Stimulated activated effector memory CD8-positive, alpha-beta T cell treated with anti-CD3 and anti-CD28 coated beads, Interleukin-12 subunit alpha, Interleukin-12 subunit beta, amount 100 ng/mL, for 72 hours (primary cell): ENCODE results near the gene MFRP.

Experiments
- ATAC-seq: fragments of 150-1000 bp; cut with Tn5 transposase; 2 replicates; pipeline ENCODE4 v1.10.0; 2021
- DNase-seq, 2 donors: peaks; one replicate each; pipeline ENCODE4 v3.0.0; 2021 to 2022; ENCODE audit warnings: low spot score in 2 of 2
- H3K27ac Mint-ChIP-seq: one replicate; pipeline ENCODE4 v1.8.0; 2022; ENCODE audit warnings: mild to moderate bottlenecking, mixed read lengths
- H3K36me3 Mint-ChIP-seq: one replicate; pipeline ENCODE4 v1.8.0; 2022; ENCODE audit warnings: mild to moderate bottlenecking, mixed read lengths
- H3K4me1 Mint-ChIP-seq: one replicate; pipeline ENCODE4 v1.8.0; 2022; ENCODE audit warnings: mixed read lengths
- H3K4me3 Mint-ChIP-seq: one replicate; pipeline ENCODE4 v1.8.0; 2022; ENCODE audit warnings: mild to moderate bottlenecking, mixed read lengths
- H3K9me3 Mint-ChIP-seq: one replicate; pipeline ENCODE4 v1.8.0; 2022; ENCODE audit warnings: mixed read lengths

Gene MFRP

DNA sequence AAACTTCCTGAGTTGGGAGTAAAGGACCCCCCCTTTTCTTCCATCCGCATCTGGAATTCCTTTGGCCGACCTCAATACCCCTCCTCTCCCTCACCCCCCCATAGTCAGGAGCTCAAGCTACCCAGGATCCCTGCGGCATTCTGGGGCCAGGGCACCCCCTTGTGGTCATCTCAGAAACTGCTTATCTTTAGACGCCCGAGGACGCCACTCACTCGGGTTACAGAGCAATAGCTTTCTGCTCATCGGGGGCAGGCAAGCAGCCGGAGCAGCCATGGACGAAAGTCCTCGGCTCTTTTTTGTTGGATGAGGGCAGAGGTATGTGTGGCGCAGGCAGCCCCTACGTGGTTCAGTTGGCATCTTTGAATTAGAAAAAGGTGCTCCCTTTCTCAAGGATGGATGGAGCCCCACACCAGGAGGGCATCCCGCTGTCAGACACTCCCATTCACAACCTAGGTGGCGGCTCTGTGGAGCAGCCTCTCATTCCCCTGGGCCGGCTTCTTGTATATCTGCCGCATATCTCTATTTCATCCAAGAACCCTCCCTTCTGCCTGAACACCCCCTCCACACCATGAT, 8.1 kb downstream of the MFRP start:
- ATAC-seq (peak; percentile 44), DNase-seq (peak; percentile 57 to 88)
- H3K9me3 Mint-ChIP-seq, result no peaks in the 10 kb centered on the region
- no peak overlapping the region for H3K4me3 Mint-ChIP-seq
- H3K4me1 Mint-ChIP-seq, result peaks cover 45% of the 10 kb centered on the region
- H3K36me3 Mint-ChIP-seq, result peaks cover 26% of the 10 kb centered on the region
- H3K27ac Mint-ChIP-seq, result no peak overlapping the region

DNA sequence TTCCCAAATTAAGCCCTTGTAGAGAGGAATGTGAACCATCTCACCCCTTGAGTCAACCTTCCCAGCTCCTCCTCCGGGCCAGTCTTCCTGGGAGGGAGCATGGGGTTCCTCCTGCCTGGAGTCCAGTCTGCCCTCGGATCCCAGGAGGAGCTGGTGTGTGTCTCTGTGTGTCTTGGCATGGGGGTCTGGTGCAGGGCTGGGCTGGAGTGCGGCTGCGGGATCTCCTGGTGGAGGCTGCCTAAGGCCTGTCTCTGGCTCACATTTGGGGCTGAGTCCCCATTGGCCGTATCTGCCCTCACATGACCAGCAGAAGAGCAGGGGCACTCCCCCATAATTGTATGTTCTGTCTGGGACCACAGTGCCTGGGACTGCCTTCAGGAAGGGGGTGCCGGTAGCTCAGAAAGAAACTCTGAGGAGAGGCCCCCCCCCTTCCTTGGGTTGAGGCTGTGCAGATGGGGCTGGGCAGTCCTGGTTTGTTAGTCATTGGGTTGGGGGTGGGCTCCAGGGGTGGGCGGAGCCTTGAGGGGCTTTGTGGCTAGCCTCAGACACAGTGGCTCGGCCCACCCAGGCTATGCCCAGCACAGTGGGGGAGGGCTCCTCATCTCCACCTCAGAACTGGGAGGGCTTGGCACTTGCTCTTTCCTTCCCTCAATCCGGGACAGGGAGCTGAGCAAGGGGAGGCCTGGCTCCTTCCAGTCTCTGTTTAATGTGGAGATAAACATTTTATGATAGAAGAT, 8.8 kb downstream of the MFRP start:
- no peak for ATAC-seq
- H3K27ac Mint-ChIP-seq, result no peak overlapping the region

DNA sequence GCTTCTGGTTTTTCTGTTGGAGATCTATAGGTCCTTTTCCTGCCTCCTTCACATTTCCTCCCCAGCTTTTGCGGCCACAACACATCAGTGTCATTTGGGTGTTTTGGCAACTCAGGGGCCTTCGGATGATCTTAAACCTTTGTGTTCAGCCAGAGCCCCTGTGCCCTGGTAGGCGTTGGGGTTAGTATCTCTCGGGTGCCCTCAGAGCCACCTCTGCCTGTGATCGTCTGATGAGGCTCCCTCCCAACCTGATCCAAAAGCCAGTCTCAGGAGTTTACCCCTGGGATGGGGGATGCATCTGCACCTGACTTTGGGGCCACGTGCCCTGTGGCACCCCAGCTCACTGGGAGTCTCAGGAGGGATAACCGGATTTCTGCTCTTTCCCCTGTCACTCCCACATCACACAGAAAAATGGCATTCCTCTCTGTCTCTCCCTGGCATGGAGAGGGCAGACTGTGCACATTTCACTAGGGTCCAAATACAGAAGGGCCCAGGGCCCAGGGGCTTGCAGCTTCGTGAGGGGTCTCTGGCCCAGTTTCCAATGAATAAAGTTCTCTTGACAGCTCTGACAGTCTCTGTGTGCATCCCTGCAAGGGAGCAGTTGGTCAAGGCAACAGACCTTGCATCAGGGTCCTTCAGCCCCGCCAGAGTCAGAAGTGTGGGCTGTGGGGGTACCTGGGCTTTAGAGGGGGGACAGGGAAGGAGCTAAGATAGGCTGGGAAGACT, 9.6 kb downstream of the MFRP start:
- Mint-ChIP-seq H3K27ac (no peak overlapping the region), H3K4me3 (peak overlapping the region; percentile 97), H3K9me3 (no peaks in the 10 kb centered on the region), H3K36me3 (peaks cover 26% of the 10 kb centered on the region), H3K4me1 (peaks cover 53% of the 10 kb centered on the region)
- ATAC-seq (no peak), DNase-seq (no peak)

More for the DNA sequence above, 8.8 kb downstream of the MFRP start:
- no peaks in the 10 kb centered on the region for H3K9me3 Mint-ChIP-seq
- peaks cover 26% of the 10 kb centered on the region for H3K36me3 Mint-ChIP-seq
- no peak overlapping the region for H3K4me3 Mint-ChIP-seq
- peaks cover 50% of the 10 kb centered on the region for H3K4me1 Mint-ChIP-seq
- no peak for DNase-seq

DNA sequence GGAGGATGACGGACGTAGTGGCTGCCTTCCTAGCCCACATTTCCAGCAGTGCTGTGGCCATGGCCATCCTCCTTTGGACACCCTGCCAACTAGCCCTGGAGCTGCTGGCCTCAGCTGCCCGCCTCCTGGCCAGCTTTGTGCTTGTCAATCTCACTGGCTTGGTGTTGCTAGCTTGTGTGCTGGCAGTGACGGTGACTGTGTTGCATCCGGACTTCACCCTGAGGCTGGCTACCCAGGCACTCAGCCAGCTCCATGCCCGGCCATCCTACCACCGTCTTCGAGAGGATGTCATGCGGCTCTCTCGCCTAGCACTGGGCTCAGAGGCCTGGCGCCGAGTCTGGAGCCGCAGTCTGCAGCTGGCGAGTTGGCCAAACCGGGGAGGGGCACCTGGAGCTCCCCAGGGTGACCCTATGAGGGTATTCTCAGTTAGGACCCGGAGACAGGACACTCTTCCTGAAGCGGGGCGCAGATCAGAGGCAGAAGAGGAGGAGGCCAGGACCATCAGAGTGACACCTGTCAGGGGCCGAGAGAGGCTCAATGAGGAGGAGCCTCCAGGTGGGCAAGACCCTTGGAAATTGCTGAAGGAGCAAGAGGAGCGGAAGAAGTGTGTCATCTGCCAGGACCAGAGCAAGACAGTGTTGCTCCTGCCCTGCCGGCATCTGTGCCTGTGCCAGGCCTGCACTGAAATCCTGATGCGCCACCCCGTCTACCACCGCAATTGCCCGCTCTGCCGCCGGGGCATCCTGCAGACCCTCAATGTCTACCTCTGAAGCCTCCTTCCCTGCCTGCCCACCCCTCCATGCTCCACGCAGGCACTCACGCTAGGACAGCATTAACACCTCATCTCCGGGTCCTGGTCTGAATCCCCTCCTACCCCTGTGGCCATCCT, 10.6 kb downstream of the MFRP start:
- H3K36me3 Mint-ChIP-seq, result peaks cover 26% of the 10 kb centered on the region
- H3K9me3 Mint-ChIP-seq, result no peaks in the 10 kb centered on the region
- H3K4me3 Mint-ChIP-seq, result peak overlapping the region; percentile 97
- peak overlapping the region; percentile 98 for H3K27ac Mint-ChIP-seq
- H3K4me1 Mint-ChIP-seq, result peaks cover 48% of the 10 kb centered on the region
- DNase-seq, result no peak
- ATAC-seq, result no peak

DNA sequence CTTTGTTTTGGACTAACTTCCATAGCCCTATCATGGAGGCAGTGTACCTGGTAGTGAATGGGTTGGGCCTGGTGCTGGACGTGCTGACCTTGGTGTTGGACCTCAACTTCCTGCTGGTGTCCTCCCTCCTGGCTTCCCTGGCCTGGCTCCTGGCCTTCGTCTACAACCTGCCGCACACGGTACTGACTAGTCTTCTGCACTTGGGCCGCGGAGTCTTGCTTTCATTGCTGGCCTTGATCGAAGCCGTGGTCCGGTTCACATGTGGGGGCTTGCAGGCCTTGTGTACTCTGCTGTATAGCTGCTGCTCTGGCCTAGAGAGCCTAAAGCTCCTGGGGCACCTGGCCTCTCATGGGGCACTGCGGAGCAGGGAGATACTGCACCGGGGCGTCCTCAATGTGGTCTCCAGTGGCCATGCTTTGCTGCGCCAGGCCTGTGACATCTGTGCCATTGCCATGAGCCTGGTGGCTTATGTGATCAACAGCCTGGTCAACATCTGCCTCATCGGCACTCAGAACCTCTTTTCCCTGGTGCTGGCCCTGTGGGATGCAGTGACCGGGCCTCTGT, 11.3 kb downstream of the MFRP start:
- Mint-ChIP-seq H3K36me3 (peaks cover 26% of the 10 kb centered on the region), H3K27ac (peak overlapping the region; percentile 98)

DNA sequence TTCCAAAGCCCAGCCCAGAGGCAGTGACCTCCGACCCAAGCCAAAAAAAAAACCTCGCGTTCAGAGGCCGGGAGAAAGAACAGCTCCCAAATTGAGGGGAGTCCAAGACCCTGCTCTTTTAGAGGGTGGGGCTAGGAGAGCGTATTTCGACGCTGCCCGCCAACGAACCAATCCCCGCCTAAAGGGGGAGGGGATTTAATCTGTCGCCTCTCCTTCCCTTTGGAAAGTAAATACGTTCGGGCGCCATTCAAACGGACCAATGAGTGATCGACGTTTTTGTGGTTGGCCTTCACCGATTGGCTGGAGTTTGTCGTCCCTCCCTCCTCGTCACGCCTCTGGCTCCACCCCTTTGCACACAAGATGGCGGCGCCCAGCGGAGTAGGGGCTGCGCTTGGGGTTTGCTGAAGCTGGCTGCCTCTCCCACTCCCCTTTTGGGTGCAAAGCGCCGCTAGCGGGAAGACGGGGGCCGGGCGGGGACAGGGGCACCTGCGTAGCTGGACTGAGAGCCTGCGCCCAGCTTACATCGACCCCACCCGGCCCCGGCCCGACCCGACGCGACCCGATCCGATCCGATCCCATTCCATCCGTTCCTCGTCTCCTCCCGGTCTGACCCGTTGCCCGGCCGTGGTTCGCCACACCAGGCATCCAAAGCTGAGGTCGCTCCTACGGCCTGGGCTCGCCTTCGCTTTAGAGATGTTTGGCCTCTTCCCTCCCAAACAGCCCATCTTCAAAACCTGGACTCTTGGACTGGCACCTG, 12.2 kb downstream of the MFRP start, which contains the start of gene RNF26:
Gene RNF26 (plus strand): TSS at position 354 of the 757 bp plus-strand sequence. CDS start 596 bp downstream, outside the sequence.
- ATAC-seq, result peak; percentile 94
- Mint-ChIP-seq H3K4me1 (peaks cover 43% of the 10 kb centered on the region), H3K4me3 (peak within 1 kb of the TSS; percentile 97), H3K36me3 (peaks cover 26% of the 10 kb centered on the region), H3K9me3 (no peaks in the 10 kb centered on the region), H3K27ac (peak within 1 kb of the TSS; percentile 98)
- DNase-seq, result peak; percentile 82 to 95

More for the DNA sequence above, 11.3 kb downstream of the MFRP start:
- no peak for DNase-seq
- Mint-ChIP-seq H3K4me1 (peaks cover 45% of the 10 kb centered on the region), H3K4me3 (peak overlapping the region; percentile 97), H3K9me3 (no peaks in the 10 kb centered on the region)
- no peak for ATAC-seq

DNA sequence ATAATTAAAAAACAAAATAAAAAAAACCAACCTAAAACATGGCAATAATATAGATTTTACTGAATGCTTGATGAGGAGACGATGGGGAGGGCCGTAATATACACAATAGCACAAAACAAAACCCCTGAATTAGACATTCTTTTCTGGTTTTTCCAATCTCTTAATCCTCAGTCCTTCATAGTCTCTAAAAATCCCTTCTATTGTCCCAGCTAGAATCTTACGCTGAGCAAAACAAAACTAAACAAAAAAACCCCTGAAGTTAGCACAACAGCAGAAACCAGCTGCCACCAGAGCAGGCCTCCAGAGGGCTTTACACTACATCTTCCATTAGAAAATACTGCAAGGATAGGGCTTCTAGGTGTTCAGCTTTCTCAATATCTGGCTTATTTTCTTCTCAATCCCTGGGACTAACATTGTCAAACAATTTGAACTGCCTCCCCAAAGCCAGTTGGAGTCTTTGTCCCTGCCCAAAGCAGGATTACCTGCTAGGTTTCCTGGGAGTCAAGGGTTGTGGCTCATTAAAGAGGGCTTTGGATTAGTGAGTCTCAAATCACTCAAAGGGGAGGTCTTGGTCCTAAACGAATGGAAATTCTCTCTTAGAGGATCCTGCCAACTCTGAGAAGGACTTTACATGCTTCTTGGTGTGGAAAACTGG, 14.3 kb downstream of the MFRP start:
- peak overlapping the region; percentile 97 for H3K4me3 Mint-ChIP-seq
- peaks cover 21% of the 10 kb centered on the region for H3K36me3 Mint-ChIP-seq
- H3K4me1 Mint-ChIP-seq, result peaks cover 33% of the 10 kb centered on the region
- ATAC-seq, result no peak
- no peaks in the 10 kb centered on the region for H3K9me3 Mint-ChIP-seq
- H3K27ac Mint-ChIP-seq, result peak overlapping the region; percentile 15
- DNase-seq, result no peak

DNA sequence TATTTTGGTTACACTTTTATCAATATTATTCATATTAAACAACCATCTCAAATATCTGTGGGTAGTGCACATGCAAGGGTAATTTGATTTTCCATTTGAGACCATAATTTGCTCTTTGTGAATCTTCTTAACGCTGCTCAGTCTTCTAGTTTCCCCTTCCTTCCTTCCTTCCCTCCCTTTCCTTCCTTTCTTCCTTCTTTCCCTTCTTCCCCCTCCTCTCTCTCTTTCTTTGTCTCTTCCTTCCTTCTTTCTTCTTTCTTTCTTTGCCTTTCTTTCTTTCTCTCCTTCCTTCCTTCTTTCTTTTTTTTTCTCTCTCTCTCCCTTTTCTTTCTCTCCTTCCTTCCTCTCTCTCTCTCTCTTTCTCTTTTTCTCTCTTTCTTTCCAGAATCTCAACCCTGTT, 16.3 kb downstream of the MFRP start:
- peaks cover 15% of the 10 kb centered on the region for H3K4me1 Mint-ChIP-seq
- DNase-seq (no peak), ATAC-seq (no peak)
- no peak overlapping the region for H3K27ac Mint-ChIP-seq
- H3K4me3 Mint-ChIP-seq, result no peak overlapping the region
- no peaks in the 10 kb centered on the region for H3K9me3 Mint-ChIP-seq
- peaks cover 16% of the 10 kb centered on the region for H3K36me3 Mint-ChIP-seq

DNA sequence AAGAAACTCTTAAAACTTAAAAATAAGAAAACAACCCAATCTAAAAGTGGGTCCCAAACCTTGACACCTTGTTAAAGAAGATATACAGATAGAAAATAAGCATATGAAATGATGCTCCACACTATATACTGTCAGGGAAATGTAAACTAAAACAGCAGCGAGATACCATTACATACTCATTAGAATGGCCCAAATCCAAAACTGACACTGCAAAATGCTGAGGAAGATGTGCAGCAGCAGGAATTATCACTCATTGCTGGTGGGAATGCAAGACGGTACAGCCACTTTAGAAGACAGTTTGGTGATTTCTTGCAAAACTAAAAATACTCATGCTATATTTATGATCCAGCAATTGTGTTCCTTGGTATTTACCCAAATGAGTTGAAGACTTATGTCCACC, 17.2 kb downstream of the MFRP start:
- Mint-ChIP-seq H3K36me3 (peaks cover 8% of the 10 kb centered on the region), H3K9me3 (no peaks in the 10 kb centered on the region), H3K27ac (no peak overlapping the region), H3K4me1 (peaks cover 8% of the 10 kb centered on the region), H3K4me3 (no peak overlapping the region)
- ATAC-seq (no peak), DNase-seq (no peak)

DNA sequence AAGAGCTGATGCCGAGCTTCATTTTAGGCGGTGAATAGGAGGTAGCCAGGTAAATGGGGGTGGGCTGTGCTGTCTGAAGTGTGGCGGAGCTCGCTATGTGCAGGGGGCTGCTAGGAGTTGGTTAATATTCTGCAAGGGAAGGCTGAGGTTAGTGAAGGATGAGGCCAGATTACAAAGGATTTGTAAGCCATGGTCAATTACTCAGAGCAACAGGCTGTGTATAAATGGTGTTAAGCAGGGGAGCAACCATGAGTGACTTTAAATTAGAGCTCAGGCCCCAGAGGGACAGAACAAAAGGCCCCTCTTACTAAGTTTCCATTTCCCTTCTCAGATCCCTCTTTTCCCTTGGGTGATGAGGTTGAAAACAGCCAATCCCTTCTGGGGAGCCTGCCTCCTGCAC, 22.3 kb downstream of the MFRP start:
- no peak overlapping the region for H3K4me3 Mint-ChIP-seq
- H3K27ac Mint-ChIP-seq, result no peak overlapping the region
- no peaks in the 10 kb centered on the region for H3K9me3 Mint-ChIP-seq

DNA sequence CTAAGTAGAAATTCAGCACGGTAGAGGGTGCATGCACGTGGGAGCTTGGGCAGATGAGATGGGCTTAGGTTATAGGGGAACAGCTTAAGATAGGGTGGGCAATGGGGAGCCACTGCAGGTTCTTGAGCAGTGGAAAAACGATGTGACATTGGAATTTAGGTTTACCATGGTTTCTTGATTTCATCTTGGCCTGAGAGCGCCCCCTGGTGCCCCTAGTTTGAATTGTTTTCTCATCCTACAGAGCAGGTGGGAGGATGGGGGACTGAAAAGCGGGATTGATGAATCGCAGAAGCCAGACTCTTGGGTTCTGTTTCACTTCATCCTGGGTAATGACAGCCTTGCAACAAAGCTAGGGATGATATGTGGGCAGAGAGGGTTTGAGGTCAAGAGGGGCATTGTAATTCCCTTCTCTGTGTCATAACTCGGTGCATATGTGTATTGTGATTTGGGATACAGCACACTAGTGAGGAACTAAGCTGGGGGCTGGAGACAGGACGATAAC, 22.9 kb downstream of the MFRP start:
- no peak for ATAC-seq
- peaks cover 5% of the 10 kb centered on the region for H3K36me3 Mint-ChIP-seq
- no peaks in the 10 kb centered on the region for H3K9me3 Mint-ChIP-seq
- H3K4me1 Mint-ChIP-seq, result peaks cover 30% of the 10 kb centered on the region
- H3K27ac Mint-ChIP-seq, result peak overlapping the region; percentile 26
- DNase-seq, result peak; percentile 78 to 92
- no peak overlapping the region for H3K4me3 Mint-ChIP-seq

More for the DNA sequence above, 22.3 kb downstream of the MFRP start:
- Mint-ChIP-seq H3K36me3 (no peaks in the 10 kb centered on the region), H3K4me1 (peaks cover 24% of the 10 kb centered on the region)
- DNase-seq (no peak), ATAC-seq (no peak)

DNA sequence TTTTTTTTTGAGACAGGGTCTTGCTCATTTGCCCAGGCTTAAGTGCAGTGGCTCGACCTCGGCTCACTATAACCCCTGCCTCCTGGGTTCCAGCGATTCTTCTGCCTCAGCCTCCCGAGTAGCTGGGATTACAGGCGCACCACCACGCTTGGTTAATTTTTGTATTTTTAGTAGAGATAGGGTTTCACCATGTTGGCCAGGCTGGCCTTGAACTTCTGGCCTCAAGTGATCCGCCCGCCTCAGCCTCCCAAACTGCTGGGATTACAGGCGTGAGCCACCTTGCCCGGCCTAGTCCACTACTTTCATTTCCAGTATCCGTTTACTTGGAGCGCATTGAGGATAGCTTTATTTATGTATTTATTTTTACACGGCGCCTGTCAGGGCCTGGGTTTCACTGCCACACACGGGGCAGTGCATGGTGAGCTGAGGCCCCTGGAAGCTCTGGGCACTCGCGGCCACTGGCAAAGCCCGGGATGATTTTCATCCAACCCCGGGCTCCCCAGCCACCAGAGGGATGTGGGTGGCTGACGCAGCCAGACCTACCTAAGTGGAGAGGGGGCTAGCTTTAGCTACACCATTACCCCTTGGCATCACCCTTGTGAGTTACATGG, 23.5 kb downstream of the MFRP start:
- no peak overlapping the region for H3K27ac Mint-ChIP-seq
- H3K4me3 Mint-ChIP-seq, result no peak overlapping the region
- H3K36me3 Mint-ChIP-seq, result peaks cover 5% of the 10 kb centered on the region
- H3K9me3 Mint-ChIP-seq, result no peaks in the 10 kb centered on the region
- peak in 1 of 2 donors; percentile 44 for DNase-seq
- peaks cover 35% of the 10 kb centered on the region for H3K4me1 Mint-ChIP-seq
- ATAC-seq, result no peak

DNA sequence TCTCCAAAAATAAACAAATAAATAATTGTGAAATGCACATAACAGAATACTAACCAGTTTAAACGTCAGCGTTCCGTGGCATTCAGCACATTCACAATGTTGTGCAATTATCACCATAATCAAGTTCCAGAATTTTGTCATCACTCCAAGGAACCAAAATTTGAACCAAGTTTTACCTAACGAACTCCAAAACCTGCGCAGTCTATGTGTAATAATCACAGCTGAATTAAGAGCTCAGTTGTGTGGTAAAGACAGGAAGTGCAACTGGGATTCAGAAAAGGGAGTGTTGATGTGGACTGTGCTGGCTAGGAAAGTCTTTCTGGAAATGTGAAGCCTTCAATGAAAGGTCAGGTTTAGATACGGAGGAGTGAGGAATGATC, 24.2 kb downstream of the MFRP start:
- no peaks in the 10 kb centered on the region for H3K9me3 Mint-ChIP-seq
- H3K36me3 Mint-ChIP-seq, result peaks cover 5% of the 10 kb centered on the region
- DNase-seq (no peak), ATAC-seq (no peak)
- H3K4me1 Mint-ChIP-seq, result peaks cover 36% of the 10 kb centered on the region
- H3K27ac Mint-ChIP-seq, result no peak overlapping the region
- H3K4me3 Mint-ChIP-seq, result peak overlapping the region; percentile 82
